Measurements from ENCODE around the gene TMEM52B.

DNA sequence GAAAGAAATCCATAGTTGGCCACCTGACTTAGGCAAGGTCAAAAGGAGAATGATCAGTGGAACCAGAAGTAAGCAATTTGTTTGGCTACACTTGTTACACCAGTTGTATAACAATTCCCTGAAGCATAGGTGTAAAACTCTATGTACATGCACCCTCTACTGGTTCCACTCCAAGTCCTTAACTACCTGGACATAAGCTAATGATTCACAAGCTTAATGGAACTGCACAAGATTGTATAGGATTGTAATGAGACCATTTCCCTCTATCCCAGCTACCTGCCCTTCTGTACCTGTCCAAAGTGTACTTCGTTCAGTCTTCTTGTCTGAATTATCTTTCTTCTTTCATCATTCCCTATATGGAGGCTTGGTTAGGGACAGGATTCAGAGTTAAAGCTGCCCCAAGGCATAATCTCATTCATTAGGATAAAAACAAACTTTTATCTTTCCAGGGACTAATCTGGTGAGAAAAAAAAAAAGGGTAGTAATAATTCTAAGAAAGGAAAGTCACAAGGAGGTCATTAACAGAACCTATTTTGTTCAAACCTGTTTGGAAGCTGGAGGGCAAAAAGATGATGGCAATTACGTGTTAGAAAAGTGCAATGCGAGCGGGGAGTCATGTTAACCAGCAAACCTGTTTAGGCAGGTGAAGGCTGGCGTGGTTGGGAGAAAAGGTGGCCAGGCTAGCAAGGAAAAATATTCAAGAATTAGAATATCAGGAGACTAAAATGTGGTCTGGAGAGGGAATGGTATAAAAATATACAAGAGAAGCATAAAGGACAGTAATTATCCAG is 2.8 kb upstream of the TMEM52B start:
- TF ChIP-seq CTCF (IDR thresholded peaks at IDR 0.05) (no peak), POLR2AphosphoS5 (IDR thresholded peaks at IDR 0.05) (peak in 1 of 3 donors; percentile 20)

Measured in suprapubic skin (tissue), 3 donors.